Stimulated activated naive CD4-positive, alpha-beta T cell treated with Interleukin-2 at 50 U/mL for 16 hours (primary cell): Measurements from ENCODE around the gene BAG5.
"Not testable (repeated sequence)": the region's sequence is repeated elsewhere in the genome, so short reads cannot be mapped to it uniquely, and the experiment has no call there.

ENCODE experiments used
- DNase-seq: peaks from one replicate; lab custom pipeline; 2025; lab: John Stamatoyannopoulos, UW

BAG5 gene

DNA sequence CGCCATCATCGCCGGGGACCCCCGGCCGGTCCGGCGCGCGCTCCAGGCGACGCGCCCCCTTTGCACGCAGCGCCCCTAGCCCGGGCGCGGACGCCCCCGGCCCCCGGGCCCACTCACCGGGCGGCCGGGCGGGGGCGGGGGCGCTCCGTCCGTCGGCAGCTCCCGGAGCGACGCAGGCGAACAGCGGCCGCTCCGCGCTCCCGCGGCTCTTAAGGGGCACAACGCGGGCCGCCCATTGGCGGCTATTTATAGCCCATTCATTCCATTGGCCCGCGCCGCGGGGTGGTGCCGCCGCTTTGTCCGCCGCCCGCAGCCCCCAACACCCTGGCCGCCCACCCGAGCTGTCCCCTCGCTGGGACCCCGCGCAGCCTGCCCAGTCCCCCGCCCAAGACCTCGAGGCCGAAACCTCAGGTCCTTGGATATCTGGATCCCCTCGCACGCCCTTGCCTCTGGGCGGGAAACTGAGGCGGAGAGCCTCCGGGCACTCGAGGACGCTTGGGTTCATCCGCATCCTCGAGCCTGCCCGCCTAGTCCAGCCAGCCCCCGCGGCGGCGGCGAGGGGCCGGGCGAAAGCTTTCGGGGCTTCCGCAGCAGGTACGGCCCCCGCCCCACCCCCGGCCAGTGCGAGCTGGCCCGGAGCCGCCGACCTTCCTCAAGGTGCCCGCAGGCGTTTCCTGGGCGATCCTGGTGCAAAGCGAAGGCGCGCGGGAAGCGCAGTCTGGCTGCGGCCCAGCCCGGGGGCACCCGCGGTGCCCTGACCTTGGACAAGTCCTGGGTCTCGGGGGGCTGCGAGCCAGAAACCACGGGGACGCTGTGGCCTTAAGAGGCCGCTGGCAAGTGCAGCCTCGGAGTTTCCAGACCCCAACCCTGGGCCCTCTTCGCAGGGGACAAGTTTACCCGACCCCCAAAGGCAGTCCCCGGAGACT is 39.5 kb downstream of the BAG5 start, which contains the start of gene CKB:
Gene CKB (minus strand): TSS at position 182 of the 926 bp plus-strand sequence. CDS start 337 bp downstream, outside the sequence.
- no peak for DNase-seq

DNA sequence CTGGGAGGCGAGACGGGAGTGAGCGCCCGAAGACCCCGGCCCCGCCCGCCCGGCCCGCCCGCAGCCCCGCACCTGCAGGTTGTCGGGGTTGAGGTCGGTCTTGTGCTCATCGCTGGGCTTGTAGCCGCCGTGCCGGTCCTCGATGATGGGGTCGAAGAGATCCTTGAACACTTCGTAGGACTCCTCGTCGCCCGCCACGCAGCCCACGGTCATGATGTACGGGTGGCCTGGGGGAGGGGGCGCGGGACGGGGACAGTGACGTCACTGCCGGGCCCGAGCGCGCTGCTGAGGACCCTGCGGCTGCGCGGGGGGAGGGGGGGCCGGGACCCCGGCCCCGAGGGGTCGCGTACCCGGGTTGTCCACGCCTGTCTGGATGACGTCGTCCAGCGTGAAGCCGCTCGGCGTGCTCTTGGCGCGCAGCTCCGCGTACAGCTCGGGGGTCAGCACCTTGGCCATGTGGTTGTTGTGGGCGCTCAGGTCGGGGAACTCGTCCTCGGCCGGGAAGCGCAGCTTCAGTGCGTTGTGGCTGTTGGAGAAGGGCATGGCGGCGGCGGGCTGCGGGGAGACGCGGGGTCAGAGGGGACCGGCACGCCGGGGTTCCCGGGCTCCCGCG is 40.4 kb downstream of the BAG5 start:
- no peak for DNase-seq

- no peak for DNase-seq
These were observed 41.0 kb downstream of the BAG5 start for GRCh38 chr14:103521438-103521950.

- peak; percentile 48 for DNase-seq
These were observed 41.6 kb downstream of the BAG5 start for GRCh38 chr14:103520657-103521437.

DNA sequence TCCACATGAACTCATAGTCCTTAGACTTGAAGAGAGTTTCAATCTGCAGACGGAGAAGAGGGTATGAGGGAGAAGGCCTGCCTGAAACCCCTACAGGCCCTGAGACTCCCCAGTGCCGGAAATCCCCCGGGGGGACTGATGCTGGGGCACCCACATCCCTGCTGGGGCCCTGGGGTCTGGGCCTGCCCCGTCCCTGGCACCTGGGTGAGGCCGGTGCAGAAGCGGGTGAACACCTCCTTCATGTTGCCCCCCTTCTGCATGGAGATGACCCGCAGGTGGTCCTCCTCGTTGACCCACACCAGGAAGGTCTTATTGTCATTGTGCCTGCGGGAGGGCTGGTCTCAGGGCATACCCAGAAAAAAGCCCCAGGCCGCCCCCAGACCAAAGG is 42.2 kb downstream of the BAG5 start:
- no peak for DNase-seq

DNA sequence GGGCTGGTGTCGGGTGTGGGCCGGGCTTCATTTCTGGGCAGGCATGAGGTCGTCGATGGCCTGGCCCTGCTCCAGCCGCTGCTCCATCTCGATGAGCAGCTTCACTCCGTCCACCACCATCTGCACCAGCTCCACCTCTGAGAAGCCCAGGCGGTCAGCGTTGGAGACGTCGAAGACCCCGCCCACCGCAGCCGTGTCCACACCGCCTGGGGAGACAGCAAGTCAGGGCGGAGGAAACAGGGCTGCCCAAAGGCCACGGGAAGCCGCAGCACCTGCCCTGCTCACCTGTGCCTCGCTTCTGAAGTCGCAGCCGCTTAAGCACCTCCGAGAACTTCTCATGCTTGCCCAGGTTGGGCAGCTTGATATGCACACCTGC is 42.6 kb downstream of the BAG5 start:
- DNase-seq: no peak

- no peak for DNase-seq
These were observed 43.2 kb downstream of the BAG5 start for GRCh38 chr14:103519043-103519836.

GRCh38 chr14:103518422-103519042 is 43.9 kb downstream of the BAG5 start:
- peak; percentile 42 for DNase-seq

GRCh38 chr14:103517721-103518421 is 44.6 kb downstream of the BAG5 start:
- DNase-seq: no peak

GRCh38 chr14:103517174-103517566 is 45.3 kb downstream of the BAG5 start:
- no peak for DNase-seq

DNA sequence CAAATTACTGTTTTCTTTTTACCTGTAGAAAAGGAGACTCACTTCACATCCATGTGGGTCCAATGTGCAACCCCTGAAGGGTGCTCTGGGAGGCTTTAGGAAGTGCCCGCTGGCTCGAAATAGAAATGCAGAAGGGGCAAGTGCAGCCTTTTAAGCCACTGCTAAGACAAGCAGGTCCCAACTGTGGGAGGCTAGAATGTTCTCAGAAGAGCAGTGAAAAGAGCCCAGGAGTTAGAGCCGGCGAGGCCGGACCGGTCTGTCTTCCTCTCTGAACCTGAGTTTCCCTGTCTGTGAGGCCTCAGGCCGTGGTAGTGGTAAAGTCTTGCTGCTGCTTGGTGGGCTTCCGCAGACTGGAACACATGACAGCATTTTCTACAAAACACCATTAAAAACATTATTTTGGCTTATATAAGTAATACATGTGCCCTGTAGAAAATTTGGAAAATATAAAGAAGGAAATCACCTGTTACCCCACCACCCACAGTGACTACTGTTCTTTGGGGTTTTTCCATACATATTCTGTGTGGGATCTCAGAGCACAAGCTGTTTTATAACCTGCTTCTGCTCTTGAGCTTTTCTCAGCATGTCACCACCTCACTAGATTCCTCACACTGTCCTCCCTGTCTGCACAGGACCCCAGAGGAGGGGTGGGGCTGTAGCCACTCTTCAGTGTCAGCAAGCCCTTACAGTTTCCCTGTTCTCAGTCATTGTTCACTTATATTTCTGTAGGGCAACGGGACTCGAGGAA is 45.9 kb downstream of the BAG5 start:
- DNase-seq: no peak

DNA sequence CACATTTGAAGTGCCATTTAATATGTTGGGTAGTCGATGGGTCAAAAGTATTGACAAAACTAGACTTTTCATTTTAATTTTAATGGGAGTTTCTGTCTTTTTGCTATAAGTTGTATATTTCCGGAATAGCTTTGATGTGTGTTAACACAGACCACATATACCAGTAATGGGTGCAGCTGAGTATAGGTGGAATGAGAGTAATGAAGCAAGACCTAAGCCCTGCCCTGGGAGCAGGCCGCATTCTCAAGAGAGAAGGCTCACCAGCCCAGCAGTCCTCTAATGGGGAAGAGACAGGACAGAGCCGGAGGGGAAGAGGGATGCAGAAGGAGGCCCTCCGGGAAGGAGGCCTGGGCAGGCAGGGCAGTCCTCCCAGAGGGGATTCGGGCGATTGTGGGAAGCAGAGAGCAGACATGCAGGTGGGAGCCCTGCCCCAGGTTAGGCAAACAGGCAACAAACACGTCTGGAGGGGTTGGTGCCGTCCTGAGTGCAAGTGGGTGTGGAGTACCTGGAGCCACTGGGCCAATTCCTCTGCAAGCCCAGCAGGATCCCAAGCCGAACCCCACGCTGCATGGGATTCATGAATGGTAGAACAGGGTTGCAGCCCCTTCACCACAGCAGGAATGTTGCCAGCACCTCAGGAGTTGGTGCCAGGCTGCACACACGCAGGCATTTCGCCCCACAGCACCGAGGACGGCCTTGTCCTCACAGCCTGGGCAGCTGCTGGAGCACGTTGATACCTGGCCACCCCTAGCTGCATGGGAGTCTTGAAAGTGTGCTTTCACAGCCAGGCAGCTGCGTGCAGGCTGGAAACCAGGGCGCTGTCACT is 47.6 kb downstream of the BAG5 start:
- no peak for DNase-seq

- DNase-seq: no peak
These were observed 49.5 kb downstream of the BAG5 start for GRCh38 chr14:103512701-103513611.

DNA sequence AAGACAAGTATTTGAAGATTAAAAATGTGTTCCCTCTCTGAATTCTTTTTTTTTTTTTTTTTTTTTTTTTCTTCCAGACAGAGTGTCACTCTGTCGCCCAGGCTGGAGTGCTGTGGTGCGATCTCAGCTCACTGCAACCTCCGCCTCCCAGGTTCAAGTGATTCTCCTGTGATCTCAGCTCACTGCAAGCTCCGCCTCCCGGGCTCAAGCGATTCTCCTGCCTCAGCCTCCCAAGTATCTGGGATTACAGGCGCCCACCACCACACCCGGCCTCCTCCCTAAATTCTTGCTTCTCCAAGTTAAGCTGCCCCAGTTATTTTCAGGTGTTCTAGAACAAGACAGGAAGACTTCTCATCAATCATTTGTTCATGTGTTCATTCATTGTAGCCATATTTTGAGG is 50.3 kb downstream of the BAG5 start:
- DNase-seq: not testable (repeated sequence)

GRCh38 chr14:103510724-103511693 is 51.4 kb downstream of the BAG5 start:
- DNase-seq: no peak
